GM12878 (cell line): Measurements from ENCODE around the gene NF1.

Experiments used
- SIN3A ChIP-seq: IDR thresholded peaks from 2 replicates; pipeline ENCODE4 v1.6.1; 2012; ENCODE audit warnings: low read depth, low read length, improper control_type of control experiment
- TF ChIP-seq, protein P1 (sequence below), 3 experiments: IDR thresholded peaks in 2 of 3; conservative IDR thresholded peaks in 1 of 3; 2 replicates each; pipeline ENCODE4 v1.5.1; 2011; ENCODE audit warnings: low read depth in 3 of 3, low read length in 3 of 3, mild to moderate bottlenecking in 3 of 3, control low read depth in 2 of 3, moderate library complexity in 2 of 3, inconsistent platforms in 1 of 3, mixed read lengths in 1 of 3; ENCODE audit not compliant: control insufficient read depth in 2 of 3, insufficient read depth in 1 of 3; ENCODE audit errors: extremely low read depth in 1 of 3

GRCh38 chr17:31254654-31255053 lies 159.9 kb downstream of the NF1 start:
- TF ChIP-seq, protein P1, sequence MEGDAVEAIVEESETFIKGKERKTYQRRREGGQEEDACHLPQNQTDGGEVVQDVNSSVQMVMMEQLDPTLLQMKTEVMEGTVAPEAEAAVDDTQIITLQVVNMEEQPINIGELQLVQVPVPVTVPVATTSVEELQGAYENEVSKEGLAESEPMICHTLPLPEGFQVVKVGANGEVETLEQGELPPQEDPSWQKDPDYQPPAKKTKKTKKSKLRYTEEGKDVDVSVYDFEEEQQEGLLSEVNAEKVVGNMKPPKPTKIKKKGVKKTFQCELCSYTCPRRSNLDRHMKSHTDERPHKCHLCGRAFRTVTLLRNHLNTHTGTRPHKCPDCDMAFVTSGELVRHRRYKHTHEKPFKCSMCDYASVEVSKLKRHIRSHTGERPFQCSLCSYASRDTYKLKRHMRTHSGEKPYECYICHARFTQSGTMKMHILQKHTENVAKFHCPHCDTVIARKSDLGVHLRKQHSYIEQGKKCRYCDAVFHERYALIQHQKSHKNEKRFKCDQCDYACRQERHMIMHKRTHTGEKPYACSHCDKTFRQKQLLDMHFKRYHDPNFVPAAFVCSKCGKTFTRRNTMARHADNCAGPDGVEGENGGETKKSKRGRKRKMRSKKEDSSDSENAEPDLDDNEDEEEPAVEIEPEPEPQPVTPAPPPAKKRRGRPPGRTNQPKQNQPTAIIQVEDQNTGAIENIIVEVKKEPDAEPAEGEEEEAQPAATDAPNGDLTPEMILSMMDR (IDR thresholded peaks at IDR 0.05 in 2 of 3, conservative IDR thresholded peaks at IDR 0.05 in 1 of 3; ENCODE audit: control insufficient read depth in 2 of 3, extremely low read depth in 1 of 3, insufficient read depth in 1 of 3, low read depth in 3 of 3, low read length in 3 of 3), result no peak
- TF ChIP-seq SIN3A, result no peak
